GM20000 (cell line): Measurements from ENCODE around the gene DDX18.

Experiments
- DNase-seq: peaks from one replicate; pipeline ENCODE4 v3.0.0; 2012; ENCODE audit warnings: low spot score
- TF ChIP-seq, protein P1 (sequence below): IDR thresholded peaks from 2 replicates; pipeline ENCODE4 v1.5.1; 2012; ENCODE audit warnings: mild to moderate bottlenecking, control low read depth; ENCODE audit errors: extremely low read depth, missing control alignments

The DDX18 gene

DNA sequence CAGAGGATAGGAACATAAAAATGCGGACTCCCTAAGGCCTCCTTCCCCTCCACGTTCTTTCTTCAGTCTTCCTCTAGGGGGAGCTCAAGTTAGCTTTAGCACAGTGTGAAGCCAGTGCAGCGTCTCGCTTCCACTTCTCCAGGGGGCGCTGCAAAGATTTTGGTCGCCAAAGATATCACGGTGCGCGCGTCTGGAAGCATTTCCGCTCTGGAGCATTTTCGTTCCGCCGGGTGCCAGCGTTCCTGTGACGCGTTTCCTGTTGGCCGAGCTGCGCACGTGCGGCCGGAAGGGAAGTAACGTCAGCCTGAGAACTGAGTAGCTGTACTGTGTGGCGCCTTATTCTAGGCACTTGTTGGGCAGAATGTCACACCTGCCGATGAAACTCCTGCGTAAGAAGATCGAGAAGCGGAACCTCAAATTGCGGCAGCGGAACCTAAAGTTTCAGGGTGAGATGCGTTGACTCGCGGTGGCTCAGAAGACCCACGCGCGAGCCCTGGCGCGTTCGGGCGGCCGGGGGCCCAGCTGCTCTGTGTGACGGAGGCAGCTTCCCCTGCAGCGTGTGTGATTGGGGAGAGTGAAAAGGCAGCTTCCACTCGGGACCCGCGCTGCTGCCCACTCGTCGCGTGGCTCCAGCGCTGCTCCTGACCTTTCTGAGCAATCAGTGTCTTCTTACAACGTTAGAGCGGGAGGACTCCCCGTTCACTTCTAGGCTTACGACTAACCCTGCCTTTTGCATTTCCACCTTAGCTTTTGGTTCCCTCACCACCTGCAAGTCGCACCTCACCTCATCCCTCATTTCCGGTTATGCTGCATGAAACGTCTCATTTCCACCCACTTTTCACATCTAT, at the start of gene DDX18:
Gene DDX18 (plus strand): TSS at position 275 of the 848 bp plus-strand sequence. CDS start 87 bp downstream, at position 362.
- TF ChIP-seq, protein P1, sequence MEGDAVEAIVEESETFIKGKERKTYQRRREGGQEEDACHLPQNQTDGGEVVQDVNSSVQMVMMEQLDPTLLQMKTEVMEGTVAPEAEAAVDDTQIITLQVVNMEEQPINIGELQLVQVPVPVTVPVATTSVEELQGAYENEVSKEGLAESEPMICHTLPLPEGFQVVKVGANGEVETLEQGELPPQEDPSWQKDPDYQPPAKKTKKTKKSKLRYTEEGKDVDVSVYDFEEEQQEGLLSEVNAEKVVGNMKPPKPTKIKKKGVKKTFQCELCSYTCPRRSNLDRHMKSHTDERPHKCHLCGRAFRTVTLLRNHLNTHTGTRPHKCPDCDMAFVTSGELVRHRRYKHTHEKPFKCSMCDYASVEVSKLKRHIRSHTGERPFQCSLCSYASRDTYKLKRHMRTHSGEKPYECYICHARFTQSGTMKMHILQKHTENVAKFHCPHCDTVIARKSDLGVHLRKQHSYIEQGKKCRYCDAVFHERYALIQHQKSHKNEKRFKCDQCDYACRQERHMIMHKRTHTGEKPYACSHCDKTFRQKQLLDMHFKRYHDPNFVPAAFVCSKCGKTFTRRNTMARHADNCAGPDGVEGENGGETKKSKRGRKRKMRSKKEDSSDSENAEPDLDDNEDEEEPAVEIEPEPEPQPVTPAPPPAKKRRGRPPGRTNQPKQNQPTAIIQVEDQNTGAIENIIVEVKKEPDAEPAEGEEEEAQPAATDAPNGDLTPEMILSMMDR = peak; percentile 98
- peak; percentile 83 for DNase-seq

DNA sequence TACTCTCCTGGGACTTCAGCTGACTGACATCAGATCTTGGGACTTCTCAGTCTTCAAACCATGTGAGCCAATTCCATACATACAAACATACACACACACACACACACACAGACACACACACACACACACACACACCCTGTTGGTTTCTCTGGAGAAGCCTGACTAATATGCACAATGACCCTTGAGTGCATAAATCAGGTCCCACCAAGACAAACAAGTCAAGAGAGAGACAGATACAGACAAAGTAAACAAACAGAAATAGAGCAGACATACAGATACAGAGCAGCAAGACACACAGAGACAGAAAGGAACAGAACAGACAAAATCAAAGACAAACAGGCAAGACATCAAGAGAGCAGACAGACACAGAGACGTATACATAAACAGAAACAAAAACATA, 43.8 kb upstream of the DDX18 start:
- TF ChIP-seq, protein P1 = no peak

DNA sequence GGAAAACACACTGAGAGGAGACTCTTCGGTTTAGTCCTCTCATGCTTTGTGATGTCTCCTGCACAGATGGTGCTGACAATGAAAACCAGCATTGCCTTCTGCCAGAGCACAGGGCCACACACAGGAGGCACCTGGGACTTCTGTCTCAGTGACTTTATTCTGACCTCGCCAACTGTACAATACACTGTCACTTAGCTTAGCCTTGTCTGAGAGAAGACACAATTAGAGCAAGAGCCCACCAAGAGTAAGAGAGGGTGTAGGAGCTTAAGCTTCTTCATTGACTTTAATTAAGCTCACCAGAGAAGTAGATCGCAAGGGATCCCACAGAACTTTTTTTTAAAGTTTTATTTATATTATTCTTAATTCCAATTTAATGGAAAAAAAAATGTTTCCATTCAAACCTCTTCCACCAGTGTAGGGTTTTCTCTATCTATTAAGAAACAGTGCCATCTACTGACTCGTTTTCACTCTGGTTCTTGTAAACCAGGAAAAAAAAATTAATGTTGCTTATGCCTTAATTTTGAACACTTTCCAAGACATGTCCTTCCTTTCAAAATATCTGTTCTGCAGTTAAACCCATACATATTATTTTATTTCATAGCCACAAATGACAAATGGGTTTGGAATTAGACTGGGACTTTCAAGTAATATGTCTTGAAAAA, 42.4 kb upstream of the DDX18 start:
- TF ChIP-seq, protein P1 = no peak
- DNase-seq = peak; percentile 17

More for the DNA sequence above, 43.8 kb upstream of the DDX18 start:
- DNase-seq = no peak

DNA sequence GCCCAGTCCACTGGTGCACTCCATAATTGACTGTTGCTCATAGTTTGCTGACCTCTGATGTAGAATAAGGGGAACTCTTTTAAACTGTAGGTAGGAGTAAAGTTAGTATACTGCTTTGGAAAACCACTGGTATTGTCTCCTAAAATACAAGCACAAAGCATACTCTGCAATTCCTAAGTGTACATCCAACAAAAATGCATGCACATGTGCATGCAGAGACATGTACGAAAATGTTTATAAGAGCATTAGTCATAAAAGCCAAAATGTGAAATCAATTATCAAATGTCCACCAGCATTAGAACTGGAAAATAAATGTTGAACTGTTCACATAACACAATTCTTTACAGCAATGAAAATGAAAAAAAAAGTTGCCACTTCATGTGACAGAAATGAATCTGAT, 39.8 kb upstream of the DDX18 start:
- TF ChIP-seq, protein P1 = no peak
- DNase-seq = no peak

DNA sequence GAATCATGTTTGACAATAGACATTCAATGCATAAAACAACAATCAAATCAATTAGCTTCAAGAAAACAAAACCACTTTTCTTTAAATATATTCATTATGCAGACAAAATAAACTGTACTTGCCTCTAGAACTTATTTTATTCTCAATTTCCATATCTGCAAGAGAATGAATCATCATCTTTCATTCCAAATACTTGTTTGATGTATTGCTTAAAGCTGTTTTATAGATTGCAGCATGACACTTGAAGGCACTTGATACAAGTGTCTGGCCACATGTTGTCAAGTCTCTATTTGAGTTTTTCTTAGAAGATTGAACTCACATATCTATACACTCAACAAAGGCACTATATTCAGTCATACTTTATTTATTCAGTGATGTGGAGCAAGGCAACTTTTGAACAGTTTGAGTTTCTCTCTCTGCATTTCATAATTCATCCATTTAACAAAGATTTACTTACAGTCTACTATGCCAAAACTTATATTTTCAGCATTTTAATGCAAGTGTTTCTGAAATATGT, 38.7 kb upstream of the DDX18 start:
- TF ChIP-seq, protein P1 = no peak

DNA sequence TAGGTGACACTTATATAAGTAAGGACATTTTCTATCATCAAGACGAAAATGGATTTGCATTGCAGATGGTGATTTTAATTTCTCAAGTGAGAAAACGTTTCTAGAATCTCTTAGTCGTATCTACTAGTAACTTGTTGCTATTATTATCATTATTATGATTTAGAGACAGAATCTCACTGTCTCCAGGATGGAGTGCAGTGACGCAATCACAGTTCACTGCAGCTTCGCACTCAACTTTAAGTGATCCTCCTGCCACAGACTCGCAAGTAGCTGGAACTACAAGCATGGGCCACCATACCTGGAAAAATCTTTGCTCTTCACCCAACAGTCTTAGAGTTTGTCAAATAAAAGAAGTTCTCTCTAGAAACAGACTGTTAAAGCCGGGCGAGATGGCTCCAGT, 37.6 kb upstream of the DDX18 start:
- TF ChIP-seq, protein P1 = no peak
- no peak for DNase-seq

More for the DNA sequence above, 38.7 kb upstream of the DDX18 start:
- DNase-seq = no peak

DNA sequence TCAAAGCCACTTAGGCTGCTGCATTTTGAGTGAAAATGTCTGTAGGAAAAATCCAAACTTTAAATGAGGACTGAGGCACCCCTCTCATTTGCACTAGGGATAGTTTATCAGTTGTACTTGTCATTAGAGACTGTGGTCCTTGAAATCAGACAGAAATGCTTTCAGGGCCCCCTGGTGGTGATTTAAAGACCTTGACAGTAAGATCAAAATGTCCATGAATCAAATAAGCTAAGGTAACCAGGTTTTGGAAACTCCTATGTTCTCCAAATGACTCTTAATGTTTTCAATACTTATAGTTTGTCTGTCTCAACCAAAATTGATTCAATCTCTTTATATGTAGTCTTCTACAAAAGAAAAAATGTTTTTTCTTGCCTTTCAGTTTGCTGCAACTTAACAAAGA, 28.8 kb upstream of the DDX18 start:
- TF ChIP-seq, protein P1 = peak; percentile 36
- DNase-seq = peak; percentile 54
